HG03108 (cell line): ENCODE results near the gene KNOP1.
"Not testable (repeated sequence)": the region's sequence is repeated elsewhere in the genome, so short reads cannot be mapped to it uniquely, and the experiment has no call there.

Experiments
- ATAC-seq: cut with Tn5 transposase; IDR thresholded peaks from one replicate; pipeline ENCODE4 v1.9.1; 2021; ENCODE audit warnings: moderate library complexity; ENCODE audit not compliant: unreplicated experiment

Gene KNOP1

DNA sequence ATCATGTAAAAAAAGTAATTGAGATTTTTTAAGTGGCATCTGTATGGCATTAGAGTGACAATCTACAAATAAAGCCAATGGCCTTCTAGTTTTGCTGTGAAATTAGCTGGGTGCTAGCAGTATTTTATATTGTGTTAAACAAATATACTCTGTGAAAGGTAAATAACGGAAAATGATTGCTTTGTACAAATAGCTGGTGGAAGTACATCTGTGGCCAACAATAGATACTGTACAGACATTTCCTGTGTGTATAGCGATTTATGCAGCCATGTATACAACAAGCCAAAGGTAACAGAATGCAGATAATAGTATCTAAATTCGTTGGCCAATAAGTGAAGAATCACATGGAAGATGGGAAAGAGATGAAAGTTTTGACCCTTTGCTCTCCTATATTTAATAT is 26.6 kb upstream of the KNOP1 start:
- ATAC-seq, result no peak

DNA sequence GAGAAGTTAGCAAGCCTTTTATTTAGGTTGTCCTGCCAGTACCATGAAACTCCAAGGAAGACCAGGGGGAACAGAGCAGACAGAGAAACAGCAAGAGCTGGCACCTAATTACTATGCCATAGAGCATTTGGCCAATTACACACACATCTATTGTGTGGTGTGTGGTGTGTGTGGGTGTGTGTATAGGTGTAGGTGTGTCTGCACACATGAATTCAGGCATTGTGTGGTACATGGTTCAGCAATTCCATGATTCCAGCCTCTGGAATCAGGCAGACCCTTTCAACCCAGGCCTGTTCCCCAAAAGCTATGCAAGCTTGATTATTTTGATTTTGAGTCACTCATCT is 25.8 kb upstream of the KNOP1 start:
- no peak for ATAC-seq

DNA sequence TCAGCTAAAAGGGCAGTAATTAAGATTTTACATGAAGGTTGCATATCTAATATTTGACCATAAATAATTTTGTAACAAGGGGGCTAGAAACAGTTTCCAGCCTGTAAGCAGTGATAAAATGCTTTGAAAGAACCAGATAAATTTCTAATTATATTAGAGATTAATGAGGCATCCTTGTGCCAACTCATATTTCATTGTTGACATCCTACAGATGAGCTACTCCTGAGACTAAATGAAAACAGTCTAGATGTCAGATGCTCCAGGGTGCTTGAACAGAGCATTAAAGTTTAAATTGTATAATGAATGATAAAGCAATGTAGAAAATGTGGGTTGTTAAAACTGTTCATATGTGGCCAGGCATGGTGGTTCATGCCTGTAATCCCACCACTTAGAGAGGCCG is 23.3 kb upstream of the KNOP1 start:
- no peak for ATAC-seq

DNA sequence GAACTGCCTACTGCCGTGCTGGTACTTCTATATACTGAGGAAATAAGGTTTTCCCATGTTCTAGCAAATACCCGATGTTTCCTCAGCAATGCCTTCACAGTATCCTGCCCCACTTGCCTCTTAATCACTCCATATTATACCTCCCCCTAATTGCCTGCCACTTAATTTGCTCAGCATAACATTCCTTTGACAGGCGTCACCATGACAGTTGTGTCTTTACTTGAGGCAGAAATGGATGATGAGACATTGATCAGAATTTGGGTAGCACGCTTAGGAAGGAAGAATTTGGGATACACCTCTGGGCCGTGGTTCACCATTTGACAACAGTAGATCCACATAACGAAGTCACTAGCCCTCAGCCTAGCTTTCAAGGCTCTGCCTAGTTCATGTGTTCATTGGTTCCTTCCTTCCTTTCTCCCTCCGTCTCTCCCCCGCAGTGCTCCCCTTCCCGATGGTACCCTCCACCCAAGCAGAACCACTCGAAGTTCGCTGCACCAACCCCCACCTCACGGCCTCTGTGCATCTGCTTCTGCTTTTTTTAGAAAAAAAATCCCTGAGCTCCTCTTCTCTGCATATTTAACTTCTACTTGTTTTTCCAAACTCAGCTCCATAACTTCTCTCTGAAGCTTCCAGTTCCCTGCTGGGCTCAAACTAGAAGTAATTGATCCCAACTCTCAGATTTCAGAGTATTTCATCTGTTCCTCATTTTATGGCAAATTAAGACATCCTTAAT is 19.4 kb upstream of the KNOP1 start:
- no peak for ATAC-seq

DNA sequence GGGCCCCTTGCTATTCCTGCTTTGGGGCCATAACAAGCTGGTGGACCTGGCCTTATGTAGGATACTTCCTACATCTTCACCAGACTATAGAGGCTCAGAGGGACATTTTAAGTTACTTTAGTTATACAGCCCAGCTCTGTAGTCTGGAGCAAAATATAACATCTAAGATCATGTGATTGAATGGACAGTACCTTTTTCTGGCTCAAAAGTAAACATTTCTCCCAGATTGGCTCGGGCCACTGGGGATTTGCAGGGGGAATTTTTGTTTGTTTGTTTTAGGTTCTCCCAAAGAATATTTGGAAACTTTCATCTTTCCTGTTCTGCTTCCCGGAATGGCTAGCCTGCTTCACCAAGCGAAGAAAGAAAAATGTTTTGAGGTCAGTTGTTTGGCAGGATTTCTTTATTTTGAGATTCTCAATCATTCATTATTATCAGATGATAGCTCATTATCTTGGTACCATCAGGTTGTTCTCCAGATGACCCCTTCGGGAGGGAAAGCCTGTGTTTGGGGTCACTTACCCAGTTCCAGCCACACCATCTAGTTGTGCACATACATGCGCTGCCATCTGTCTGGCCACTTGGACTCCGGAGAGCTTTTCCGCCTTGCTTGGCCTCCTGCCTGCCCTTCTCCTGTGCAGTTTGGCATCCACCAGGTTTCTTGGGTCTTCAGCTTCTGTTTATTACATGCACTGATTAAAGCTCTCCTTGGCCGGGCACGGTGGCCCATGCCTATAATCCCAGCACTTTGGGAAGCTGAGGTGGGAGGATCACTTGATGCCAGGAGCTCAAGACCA is 17.2 kb upstream of the KNOP1 start:
- no peak for ATAC-seq

DNA sequence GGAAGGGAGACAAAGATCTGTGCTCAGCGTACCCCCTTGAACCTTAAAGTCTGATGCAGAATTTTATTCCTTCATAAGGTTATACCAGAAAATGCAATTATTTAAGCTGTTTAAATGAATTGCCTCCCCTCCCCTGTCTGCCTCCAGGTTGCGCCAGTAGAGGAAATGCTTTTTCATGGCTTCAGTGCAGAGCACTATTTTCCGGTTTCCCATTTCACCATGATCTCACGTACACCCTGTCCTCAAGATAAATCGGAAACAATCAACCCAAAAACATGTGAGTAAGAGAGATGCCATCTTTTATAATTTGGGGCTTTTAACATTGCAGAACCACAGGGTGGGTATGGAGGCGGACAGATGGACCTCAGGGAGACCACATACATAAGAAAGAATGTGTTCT is 15.5 kb upstream of the KNOP1 start:
- no peak for ATAC-seq

DNA sequence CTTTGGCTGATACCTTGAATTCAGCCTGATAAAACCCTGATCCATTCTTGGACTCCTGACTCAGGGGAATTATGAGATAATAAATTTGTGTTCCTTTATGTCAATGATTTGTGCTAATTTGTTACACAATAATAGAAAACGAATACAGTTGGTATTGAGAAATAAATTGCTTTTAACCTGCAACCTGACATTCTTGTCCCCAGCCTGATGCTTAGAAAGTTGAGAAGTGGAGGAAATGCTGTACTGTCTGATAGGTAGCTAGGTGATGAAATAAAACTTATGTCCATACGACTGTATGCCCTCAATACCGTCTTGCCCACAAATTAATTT is 10.6 kb upstream of the KNOP1 start:
- no peak for ATAC-seq

DNA sequence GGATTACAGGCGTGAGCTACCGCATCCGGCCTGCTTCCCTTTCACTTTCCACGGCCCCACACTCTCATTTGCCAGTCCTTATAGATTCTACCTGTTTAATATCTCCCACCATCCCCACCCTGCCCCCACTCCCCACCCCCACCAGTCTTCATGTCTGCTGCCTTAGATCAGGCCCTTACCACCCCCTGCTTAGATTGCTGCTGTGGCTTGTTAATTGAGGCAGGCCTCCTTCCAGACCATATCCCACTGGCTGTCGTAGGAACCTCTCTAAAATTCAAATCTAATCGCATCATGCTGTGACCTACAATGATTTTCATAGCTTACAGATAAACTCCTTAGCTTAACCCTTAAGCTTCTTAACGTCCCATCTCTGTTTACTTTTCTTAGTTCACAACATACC is 5.0 kb upstream of the KNOP1 start:
- no peak for ATAC-seq

DNA sequence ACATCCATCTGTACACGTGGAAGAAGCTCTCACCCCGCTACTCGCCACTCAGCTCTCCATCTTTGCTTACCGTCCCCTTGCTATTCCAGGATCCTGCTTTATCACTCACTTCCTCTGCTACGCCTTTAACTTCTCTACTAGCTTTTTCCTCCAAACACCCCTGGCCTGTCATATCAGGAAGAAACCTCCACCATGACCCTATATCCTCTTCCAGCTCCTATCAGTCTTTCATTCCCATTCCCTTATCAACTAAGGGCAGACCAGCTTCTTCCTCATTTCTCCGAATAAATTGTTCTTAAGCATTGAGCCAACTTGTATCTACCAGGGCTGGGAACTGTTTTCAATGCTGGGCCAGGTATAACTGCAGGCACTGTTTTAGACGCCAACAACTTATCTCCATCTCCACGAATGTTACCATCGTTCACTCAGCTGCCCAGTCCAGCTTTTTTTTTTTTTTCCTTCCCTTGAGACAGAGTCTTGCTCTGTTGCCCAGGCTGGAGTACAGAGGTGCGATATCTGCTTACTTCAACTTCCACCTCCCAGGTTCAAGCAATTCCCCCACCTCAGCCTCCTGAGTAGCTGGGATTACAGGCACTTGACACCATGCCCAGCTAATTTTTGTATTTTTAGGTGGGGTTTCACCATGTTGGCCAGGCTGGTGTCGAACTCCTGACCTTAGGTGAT is 4.4 kb upstream of the KNOP1 start:
- ATAC-seq, result no peak

- no peak for ATAC-seq
Measured at GRCh38 chr16:19718624-19718965, 568 bp upstream of the KNOP1 start.

GRCh38 chr16:19717314-19717713 is 713 bp downstream of the KNOP1 start:
- no peak for ATAC-seq

DNA sequence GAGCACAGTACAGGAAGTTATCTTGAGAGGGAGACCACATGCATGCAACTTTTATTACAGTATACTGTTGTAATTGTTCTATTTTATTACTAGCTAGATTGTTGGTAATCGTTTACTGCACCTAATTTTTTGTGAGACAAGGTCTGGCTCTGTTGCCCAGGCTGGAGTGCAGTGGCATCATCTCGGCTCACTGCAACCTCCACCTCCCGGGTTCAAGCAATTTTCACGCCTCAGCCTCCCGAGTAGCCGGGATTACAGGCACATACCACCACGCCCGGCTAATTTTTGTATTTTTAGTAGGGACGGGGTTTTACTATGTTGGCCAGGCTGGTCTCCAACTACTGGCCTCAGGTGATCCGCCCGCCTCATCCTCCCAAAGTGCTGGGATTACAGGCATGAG is 1.3 kb downstream of the KNOP1 start:
- ATAC-seq, result not testable (repeated sequence)

GRCh38 chr16:19716183-19716582 is 1.8 kb downstream of the KNOP1 start:
- no peak for ATAC-seq

DNA sequence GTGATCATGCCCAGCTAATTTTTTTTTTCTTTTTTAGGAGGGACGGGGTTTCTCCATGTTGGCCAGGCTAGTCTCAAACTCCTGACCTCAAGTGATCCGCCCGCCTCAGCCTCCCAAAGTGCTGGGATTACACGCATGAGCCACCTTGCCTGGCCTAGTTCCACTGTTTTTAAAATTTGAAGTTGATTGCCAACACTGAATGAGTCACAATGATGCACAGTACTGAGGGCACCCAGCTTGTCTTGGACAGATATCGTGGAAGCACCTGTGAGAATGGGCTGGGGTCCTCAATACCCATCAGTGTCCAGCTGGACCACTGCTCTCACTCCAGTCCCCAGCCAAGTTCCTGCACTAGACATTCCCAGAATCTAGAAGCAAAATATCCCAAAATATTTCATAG is 2.5 kb downstream of the KNOP1 start:
- no peak for ATAC-seq

GRCh38 chr16:19713697-19714096 is 4.3 kb downstream of the KNOP1 start:
- ATAC-seq, result no peak

DNA sequence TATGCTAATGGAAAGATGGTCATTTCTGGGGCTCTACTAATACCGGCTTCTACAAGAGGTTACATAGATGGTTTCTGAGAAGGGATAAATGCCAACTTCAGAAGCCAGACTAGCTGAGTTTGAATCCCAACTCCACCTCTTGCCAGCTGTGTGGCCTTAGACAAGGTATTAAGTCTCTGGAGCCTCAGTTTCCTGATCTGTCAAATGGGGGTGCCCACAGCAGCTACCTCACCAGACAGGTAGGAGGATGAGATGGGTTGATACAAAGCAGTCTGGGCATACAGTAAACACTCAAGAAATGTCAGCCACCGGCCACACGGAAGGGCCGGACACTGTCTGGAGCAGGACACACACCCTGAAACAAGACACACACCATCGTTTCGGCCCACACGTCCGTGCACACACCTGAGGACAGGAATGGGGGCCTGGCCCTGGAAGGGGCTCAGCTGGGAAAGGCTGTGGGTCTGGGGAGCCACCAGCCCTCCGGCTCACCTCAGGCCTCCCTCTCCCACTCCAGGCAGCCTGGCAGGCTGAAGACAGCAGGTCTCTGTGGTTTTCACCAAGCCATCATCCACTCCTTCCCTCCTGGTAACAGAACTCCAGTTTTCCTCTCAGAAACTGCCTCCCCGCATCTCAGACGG is 5.5 kb downstream of the KNOP1 start:
- ATAC-seq, result no peak

DNA sequence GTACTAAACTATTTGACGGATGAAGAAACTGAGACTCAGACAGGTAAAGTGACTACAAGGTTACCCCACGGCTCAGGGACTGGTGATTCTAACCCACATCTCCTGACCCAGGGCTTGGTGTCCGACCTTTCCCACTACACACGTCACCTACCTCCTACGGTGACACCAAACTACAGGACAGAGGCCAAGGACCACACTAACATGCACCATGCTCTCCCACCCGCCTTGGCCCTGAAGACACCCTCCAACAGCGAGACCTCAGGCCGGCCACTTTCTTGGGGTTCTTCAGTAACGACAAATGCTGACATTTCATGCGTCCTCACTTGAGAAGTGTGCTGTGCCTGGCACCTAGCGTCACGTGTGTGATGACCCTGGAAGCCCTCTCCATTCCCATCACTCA is 6.4 kb downstream of the KNOP1 start:
- no peak for ATAC-seq

GRCh38 chr16:19710991-19711545 is 7.0 kb downstream of the KNOP1 start:
- ATAC-seq, result no peak

GRCh38 chr16:19710191-19710908 is 7.7 kb downstream of the KNOP1 start:
- no peak for ATAC-seq

- ATAC-seq, result no peak
Measured at GRCh38 chr16:19709381-19710136, 8.5 kb downstream of the KNOP1 start.
